NOMO-1 (cell line): ENCODE measurements around the gene DLGAP1.

Experiments used
- DNase-seq, 2 experiments: peaks; one replicate each; lab custom pipeline; 2025; ENCODE audit not compliant: unreplicated experiment in 2 of 2; lab: John Stamatoyannopoulos, UW

DLGAP1 gene

DNA sequence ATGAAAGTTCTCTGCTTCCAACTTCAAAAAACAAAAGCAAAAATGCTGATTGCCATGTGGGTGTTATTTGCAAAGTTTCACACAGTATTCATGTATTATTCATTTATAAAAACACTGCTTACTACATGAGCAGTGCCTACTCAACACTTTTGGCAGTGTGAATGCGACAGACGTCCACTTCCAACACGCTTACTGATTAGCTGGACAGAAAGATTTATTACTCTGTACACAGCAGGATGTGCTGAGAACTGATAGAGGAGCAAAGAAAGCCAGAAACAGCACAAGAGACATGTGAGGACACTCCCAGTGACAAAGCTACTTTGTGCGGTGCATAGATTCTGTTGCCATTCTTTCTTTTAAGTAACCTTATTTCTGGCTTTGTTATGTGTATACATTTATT lies 258.8 kb downstream of the DLGAP1 start:
- no peak for DNase-seq

DNA sequence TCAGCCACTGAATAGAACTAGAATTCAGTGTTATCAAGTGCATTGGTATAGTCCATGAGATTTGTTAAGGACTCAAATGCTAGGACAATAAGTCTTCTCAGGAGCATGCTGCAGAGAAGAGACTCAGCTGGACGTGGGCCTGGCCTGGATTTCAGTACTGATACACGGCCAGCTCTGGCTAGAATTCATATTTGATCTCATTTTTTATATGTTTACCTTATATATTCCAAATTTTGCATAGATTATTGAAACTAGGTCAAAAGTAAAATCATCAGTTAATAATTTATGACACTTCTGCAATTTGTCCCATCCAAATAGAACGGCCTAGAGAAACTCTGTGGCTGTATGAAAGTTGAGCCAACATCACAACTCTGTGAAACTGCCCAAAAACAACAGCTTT lies 262.0 kb downstream of the DLGAP1 start:
- no peak for DNase-seq

DNA sequence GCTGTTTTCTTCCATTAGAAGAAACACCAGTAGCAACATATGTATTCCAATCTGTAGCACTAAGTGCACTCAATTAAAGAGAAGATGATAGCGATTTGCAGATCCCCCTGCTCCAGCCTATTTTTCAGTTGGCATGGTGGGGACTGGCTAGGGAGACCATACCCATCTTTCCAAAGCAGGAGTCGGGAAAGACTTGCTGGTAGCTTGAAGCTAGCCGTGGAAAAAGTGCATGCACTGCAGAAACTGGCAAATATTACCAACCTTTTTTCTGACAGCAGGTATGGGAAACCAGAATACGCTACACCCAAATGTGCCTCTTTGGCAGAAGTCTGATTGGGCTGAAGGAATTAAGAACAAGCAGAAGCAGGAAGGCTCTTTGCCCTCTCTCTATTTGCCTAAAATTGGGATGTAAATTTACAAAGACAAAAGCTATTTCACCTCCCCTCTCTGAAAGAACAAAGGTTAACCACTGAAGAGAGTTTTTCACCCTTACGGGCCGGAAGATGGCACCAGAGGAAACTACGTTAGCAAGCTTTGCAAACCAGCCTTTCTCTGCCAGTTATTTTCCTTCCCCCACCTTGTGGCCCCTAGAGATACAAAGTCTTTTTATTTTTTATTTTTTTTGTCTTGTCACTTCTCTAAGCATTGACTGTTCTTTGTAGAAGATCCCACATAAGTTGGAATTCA lies 273.1 kb downstream of the DLGAP1 start:
- DNase-seq = no peak

DNA sequence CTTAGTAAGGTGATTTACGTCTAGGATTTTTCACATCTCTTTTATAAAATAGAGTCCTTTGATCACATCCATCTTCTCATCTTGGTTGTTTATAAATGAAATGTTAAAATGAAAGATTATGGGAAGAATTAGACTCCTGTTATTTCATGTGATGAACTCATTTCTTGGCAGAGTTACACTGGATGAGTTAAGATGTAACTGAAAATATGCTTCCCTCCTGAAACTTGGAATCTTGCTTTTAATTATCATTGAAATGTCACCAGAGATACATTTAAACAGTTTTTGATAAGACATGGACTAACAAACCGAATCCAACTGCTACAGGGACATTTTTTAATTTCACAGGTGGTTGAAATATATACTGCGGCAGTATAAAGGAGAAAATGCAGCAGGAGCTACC lies 274.0 kb downstream of the DLGAP1 start:
- no peak for DNase-seq

DNA sequence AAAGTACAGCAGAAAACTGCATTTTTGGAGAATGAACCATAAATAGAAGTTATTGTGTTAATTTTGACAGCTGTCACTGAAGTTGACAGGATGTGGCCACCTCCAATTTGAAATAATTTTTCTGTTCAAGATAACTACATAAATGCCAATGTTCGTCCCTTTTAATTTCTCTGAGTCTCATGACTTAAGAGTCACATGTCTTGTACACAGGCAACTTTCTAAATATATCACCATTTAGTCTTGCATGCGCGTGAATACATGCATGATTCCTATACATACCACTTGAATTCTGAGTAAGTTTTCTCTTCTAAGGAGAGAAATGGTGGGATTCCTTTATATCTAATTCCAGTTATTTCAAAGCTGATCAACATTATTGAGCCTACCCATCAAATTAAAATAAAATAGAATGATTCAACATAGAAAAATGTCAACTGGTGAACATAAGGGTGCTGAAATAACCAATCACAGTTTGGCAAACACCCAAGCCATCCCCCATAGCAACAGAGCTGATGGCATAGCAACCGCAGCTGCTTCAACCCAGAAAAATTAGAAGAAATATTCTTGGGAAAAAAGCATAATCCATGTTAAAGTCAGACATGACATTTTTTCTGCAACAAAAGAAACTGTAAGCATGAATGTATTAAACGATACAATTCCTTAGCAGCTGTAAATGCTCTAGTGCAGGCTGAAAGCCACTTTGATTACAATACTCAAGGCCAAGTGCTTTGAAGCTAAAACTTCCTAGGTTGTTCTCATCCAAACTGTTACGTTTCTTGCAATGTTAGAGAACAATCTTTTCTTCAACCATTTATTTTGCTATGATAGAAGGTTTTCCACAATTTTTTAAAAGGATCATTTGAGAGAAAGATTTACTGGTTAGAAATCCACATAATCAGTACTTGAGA lies 282.7 kb downstream of the DLGAP1 start:
- no peak for DNase-seq

DNA sequence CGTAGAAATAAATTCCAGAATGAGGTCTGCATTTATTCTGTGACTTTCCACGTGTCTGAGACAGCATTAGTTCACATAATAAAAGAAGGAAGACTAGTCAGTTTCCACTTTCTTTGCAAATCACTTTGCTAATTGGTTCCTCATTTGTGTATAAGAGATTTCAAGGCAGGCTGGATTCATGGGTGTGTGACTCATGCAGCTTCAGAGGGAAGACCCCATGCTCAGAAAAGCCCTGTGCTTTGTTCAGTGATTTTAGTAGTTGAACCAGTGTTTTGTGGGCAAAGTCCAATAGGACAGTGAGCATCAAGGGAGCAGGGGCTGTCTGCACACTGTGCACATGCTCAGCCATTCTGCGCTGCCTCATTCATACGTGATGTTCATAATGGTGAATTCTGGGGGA lies 297.8 kb downstream of the DLGAP1 start:
- peak in 1 of 2 experiments; percentile 22 for DNase-seq

DNA sequence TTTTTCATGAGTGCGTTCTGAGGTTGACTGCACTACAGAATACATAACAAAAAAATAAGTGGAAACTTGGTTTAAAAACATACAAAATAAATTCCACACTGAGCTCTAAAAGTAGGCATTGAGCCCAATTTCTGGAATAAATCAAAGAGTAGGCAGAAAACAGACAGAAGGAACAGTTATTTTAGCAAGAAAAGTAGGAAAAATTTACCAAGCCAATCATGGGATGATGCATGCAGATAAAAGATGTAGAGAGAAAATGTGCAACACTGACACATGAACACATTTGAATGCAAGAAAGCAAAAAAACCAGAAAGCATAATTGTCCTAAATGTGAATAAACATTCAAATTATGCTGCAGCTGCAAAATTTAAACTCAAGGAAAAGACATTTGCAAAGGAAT lies 308.3 kb downstream of the DLGAP1 start:
- DNase-seq = no peak

DNA sequence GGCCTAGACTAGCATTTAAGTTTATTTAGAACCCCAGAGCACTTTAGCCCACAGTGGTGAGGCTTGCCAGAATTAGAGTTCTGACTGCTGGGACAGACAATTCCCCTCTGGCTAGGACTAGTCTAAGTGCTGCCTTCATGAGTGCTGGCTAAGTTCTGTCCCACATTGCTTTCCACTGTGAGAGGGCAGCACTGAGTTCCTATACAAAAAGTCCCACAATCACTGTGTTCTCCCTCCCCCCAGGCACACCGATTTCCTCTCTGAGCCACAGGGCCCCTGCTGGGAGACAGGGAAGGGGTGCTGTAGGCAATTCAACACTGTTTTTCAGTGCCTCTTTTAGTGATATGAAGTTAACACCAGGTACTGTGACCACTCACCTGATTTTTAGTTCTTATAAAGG lies 310.9 kb downstream of the DLGAP1 start:
- DNase-seq = no peak

DNA sequence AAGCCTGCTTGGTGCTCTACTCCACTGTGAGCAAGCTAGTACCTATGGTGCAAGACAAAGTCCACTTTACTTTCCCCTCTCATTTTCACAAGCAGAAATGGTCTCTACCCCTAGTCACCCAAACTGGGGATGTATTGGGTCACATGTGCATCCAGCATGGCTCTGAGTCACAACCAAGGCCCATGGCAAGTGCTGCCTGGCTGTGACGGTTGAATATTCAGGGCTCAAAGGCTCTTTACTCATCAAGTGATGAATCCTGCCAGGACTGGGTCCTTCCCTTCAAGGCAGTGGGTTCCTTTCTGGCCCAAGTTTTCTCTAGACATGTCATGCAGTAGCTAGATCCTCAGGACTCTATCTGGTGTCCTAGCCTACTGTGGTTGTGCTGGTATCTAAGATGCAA lies 311.5 kb downstream of the DLGAP1 start:
- DNase-seq = no peak

DNA sequence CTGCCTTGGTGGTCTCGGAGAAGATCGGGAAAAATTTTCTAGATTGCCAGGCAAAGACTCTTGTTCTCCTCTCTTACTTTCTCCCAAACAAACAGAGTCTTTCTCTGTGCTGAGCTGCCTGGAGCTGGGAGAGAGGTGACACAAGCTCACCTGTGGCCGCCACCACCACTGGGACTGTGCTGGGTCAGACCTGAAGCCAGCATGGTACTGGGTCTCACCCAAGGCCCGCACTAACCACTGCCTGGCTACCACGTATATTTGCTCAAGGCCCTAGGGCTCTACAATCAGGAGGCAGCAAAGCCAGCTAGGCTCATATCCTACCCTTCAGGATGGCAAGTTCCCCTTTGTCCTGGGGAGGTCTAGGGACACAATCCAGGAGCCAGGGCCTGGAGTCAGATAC lies 312.2 kb downstream of the DLGAP1 start:
- no peak for DNase-seq

DNA sequence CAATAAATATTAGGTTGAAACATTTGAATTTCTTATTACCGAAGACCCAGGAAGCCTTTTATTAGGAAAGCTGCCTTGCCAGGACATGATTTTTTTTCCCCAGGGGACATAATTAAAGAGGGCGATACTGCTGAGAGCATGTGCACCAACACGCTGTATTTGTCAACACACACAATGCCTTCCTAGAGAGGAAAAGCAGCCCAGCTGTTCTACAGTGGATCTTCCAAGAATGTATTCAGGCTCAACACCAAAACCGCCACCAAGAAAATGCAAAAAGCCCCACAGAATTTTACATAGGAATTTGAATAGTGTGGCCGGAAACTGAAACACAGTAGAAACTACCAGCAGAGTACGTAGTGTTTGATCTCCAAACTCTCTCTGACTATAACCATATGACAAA lies 320.4 kb downstream of the DLGAP1 start:
- DNase-seq = no peak

DNA sequence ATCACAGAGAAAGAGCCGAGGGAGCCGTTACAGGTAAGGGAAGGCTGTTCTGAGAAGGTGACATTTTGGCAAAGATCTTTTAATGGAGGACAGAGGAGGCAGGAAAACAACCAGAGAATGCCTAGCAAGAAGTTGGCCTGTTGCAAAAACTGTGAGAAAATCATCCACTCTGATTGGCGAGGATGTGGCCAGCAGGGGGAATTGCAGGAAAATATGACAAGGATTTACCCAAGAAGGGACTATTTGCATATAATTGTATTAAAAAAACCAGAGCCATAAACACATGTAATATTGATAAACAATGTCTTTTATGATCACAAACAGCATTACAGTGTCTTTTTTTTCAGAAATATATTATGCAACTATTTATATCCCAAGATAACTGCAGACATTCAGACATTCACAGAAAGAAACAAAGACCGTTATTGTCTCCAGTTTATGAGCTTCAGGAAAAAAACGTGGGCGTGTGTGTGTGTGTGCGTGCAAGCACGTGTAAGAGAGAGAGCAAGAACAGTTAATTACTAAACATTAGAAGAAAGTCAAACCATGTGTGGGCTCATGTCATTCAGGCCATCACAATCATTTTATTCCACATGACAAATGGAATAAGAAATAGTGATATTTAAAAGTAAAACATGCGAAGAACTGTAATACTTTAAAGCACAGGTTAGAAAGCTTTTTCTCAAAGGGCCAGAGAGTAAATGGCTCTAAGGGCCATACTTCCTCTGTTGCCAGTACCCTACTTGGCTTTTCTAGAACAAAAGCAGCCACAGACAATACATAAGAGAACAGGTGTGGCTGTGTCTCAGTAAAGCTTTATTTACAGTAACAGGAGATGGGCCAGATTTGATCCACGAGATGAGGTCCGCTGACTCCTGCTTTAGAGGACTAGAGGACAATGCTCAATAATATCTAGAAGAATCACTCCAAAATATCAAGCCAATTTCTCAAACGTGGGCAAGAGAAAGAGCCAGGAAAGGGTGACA lies 324.1 kb downstream of the DLGAP1 start:
- no peak for DNase-seq

DNA sequence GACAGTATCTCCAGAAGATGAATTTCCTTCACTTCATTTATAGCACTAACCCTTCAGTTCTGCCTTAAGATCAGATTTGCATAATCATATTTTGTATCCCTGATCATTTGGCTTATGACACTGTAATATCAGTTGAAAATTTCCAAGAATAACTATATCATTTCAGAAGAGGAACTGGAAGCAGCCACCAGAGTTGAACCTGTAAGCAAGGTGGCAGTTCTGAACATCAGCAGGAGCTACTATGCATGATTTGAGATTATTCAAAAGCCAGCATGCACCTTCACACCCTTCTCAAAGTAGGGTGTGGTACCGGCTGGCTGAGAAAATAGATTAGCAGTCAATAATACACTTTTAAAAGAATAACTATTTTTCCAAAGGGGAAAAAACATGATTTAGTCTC lies 328.2 kb downstream of the DLGAP1 start:
- DNase-seq = no peak

DNA sequence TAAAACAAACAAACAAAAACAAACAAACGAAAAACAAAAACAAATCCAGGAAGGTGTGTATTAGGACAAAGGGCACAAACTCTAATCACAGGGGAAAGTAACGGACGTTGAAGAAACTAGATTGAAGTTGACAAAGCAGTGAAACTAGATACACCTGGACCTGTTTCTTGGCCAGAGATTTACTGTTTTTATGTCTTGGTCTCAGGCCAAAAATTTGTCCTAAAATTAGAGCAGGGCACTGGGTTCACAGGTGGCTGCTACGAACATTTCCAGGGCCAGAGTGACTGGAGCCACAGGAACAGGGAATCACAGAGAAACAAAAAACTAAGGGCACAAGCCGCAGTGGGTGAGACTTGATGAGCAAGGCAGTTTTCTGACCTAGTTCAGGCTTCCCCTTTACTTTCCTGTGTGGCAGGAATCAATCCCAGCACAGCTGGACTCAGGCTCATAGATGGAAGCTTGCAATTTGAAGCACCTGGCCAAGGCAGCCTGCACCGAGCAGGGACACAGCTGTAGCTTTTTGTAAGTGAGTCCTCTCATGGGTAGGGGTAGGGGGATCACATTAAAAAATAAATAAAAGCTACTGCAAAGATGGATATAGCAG lies 329.4 kb downstream of the DLGAP1 start:
- no peak for DNase-seq

DNA sequence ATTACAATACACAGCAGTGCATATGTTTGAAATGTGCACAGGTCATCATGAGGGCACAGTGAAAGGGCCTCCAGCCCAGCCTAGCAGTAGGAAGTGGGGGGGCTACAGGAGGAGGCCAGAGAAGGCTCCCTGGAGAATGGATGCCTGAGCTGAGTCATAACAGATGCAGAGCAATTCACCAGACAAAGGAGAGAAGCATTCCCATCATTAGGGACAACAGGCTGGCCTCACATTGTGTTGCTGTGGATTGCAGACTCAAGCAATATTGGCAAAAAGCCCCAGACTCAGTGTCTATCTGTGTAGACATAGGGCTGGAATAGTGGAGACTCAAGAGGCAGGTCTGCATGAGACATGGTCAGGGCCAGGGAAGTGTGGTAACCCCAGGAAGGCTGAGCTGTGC lies 329.9 kb downstream of the DLGAP1 start:
- no peak for DNase-seq

DNA sequence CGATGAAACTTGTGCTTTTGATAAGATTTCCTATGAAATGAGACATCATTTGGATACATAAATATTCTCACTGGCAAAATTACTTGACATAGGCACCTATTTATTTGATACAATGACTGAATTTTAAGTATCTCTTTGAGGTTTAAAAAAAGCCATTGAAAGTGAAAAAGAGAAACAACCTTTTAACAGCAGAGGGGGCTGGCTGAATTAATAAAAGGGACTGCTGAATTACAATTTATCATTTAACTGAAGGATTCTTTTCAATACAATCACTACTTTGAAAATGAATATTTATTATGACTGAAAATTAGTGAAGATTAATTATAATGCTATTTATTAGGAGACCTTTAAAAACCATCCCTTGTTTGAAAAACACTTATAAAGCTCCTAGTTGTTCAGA lies 335.3 kb downstream of the DLGAP1 start:
- no peak for DNase-seq

DNA sequence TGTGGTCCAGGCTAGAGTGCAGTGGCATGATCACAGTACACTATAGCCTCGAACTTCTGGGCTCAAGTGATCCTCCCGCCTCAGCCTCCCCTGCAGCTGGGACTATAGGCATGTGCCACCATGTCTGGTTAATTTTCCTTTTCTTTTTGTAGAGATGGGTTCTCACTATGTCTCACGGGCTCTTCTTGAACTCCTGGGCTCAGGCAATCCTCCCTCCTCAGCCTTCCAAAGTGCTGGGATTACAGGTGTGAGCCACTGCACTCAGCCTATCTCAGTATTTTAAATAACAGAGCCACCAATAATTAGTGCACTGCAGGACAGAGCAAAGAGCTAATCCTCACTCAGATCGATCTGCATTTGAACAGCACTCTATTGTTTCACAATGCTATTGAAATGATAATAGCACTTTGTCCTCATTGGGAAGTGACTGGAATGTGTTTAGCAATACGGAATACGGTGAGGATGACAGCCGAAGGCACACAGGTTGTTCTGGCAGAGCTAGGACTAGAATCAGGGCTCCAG lies 335.9 kb downstream of the DLGAP1 start:
- no peak for DNase-seq

DNA sequence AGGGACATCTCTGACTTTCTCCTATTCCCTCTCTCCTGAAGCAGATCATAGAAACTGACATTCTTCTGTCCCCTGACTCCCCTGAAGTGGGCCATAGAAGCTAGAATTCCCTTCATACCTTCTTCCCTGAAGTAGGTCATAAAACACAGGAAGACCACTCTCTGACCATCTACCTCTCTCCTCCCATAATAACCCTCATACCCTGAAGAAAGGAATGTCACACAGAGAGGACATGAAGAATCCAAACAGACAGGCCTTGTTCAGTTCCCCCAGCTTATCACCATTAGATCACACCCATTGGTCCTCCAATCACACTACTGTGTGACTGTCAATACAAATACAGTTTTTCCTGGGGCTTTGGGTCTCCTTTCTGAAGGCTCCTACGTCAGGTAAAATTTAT lies 347.1 kb downstream of the DLGAP1 start:
- no peak for DNase-seq

DNA sequence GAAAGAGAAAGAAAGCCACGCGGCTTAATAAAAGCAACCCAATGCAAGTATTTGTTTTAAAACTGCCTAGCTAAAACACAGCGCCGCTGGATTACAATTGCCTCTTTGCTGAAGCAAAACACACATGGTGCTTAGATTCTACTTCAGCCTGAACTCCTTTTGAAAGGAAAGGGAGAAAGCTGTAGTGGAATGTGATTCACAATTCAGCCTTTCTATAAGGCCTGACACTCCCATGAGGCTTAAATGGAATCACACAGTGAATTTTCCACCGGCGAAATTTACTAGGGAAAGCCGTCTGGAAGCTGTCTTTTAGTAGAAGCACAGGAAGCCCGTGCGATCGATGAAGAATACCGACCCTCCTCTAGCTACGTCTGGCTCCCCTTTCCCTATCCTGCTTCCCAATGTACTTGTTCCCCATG lies 348.0 kb downstream of the DLGAP1 start:
- DNase-seq = no peak

DNA sequence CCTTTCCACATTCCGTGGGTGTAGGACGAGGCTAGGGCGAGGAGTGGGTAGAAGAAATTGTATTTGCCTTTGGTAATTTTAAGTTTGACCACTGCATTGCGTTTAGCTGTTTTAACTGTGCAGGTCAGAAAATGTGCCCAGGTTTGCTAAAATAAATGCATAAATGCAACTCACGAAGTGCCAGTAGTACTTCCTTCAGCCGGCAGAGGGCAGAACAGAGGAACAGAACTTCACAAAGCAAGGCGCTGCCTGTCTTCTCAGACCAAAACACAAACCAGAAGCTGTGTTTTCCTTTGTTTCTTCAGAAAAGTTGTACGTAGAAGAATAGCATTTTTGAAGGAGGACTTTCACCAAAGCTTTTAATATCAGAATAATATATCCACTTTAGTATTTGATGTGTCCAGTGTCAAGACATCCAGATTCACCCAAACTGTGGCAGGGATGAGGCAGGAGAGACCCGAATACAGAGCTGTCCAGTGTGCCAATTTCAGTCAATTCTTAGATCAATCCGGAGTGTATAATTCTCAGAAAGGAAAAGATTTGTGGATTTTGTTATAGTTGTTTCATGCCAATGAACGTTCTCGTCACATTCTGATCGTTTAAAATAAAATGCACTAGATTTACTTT lies 348.6 kb downstream of the DLGAP1 start:
- peak in 1 of 2 experiments; percentile 22 for DNase-seq
